ENCODE data around the gene MYO1A. TPM values are rescaled to one million over a fixed set of nuclear protein-coding genes. Genes with fewer than 3 reads are reported as not detected.

The MYO1A gene
- total and polyA plus RNA-seq, 2 of the 13 experiments (the other 11 are each of a cell fraction or from before 2014, with no cell fraction given): 5.3 to 6.0 TPM

- TF ChIP-seq HMGXB4 (CRISPR knock-in tag; IDR thresholded peaks at IDR 0.05; ENCODE audit: borderline replicate concordance in 1 of 2, low read depth in 1 of 2) (peak in 1 of 2 experiments; percentile 31; a peak in 1 of 4 replicates), ZNF629 (CRISPR knock-in tag; conservative IDR thresholded peaks at IDR 0.05) (no peak), MXI1 (IDR thresholded peaks at IDR 0.05; ENCODE audit: borderline replicate concordance, low read depth, low read length) (0 out of 3 replicates have a peak, but pooled peaks have one; percentile 26), PRDM10 (CRISPR knock-in tag; IDR thresholded peaks at IDR 0.05; ENCODE audit: low read depth) (0 out of 2 replicates have a peak, but pooled peaks have one; percentile 18), ZNF761 (CRISPR knock-in tag; conservative IDR thresholded peaks at IDR 0.05) (peak; percentile 81; the same call in 1 of the 2 replicates), AGO2 (optimal IDR thresholded peaks at IDR 0.05; ENCODE audit: low read depth, low read length) (peak; percentile 49), ATF5 (CRISPR knock-in tag; IDR thresholded peaks at IDR 0.05; ENCODE audit: low read depth) (0 out of 2 replicates have a peak, but pooled peaks have one; percentile 8), ZBTB3 (CRISPR knock-in tag; IDR thresholded peaks at IDR 0.05; ENCODE audit: borderline replicate concordance, low read depth) (0 out of 2 replicates have a peak, but pooled peaks have one; percentile 17), STAT5B (CRISPR knock-in tag; IDR thresholded peaks at IDR 0.05) (no peak), ATF7-NPFF (CRISPR knock-in tag; IDR thresholded peaks at IDR 0.05; ENCODE audit: low read depth) (no peak), ZFP82 (CRISPR knock-in tag; IDR thresholded peaks at IDR 0.05; ENCODE audit: borderline replicate concordance) (peak; percentile 86; the same call in 1 of the 2 replicates), MTA1 (CRISPR knock-in tag; IDR thresholded peaks at IDR 0.05; ENCODE audit: borderline replicate concordance) (0 out of 2 replicates have a peak, but pooled peaks have one; percentile 74), TIGD3 (CRISPR knock-in tag; IDR thresholded peaks at IDR 0.05; ENCODE audit: borderline replicate concordance) (no peak), ZNF335 (CRISPR knock-in tag; IDR thresholded peaks at IDR 0.05) (no peak; the same call in 1 of the 2 replicates), ZNF770 (CRISPR knock-in tag; IDR thresholded peaks at IDR 0.05) (0 out of 2 replicates have a peak, but pooled peaks have one; percentile 28), ZKSCAN8 (CRISPR knock-in tag; IDR thresholded peaks at IDR 0.05; ENCODE audit: borderline replicate concordance) (0 out of 2 replicates have a peak, but pooled peaks have one; percentile 43)
Measured at GRCh38 chr12:57087691-57088353, 37.9 kb upstream of the MYO1A start (continued).

Measured in HepG2 (cell line).